Astrocyte (in vitro differentiated cells and primary cell): ENCODE data around the gene OXSR1. TPM values are rescaled to one million over a fixed set of nuclear protein-coding genes. Genes with fewer than 3 reads are reported as not detected.

ENCODE experiments used
- DNase-seq: peaks from one replicate; pipeline ENCODE4 v3.0.0-alpha.2; 2010; ENCODE audit warnings: low read depth
- FAIRE-seq: peaks from 2 replicates; lab custom pipeline; 2011; peaks lifted over from hg19 to GRCh38; lab: Jason Lieb, UNC
- H2AFZ ChIP-seq: 2 replicates; pipeline ENCODE4 v1.6.0; 2012; ENCODE audit warnings: low read depth, low read length, inconsistent platforms
- H3K27ac ChIP-seq: 2 replicates; pipeline ENCODE4 v1.5.1; 2011; ENCODE audit warnings: low read depth, low read length, inconsistent platforms
- H3K27me3 ChIP-seq: 2 replicates; pipeline ENCODE4 v1.6.0; 2011; ENCODE audit warnings: low read length, inconsistent platforms; ENCODE audit not compliant: insufficient read depth
- H3K36me3 ChIP-seq: 2 replicates; pipeline ENCODE4 v1.5.1; 2011; ENCODE audit warnings: low read length, inconsistent platforms; ENCODE audit not compliant: insufficient read depth
- H3K4me1 ChIP-seq: 2 replicates; pipeline ENCODE4 v1.5.1; 2011; ENCODE audit warnings: low read length, inconsistent platforms; ENCODE audit not compliant: insufficient read depth
- H3K4me2 ChIP-seq: 2 replicates; pipeline ENCODE4 v1.6.0; 2012; ENCODE audit warnings: low read length, inconsistent platforms
- H3K4me3 ChIP-seq: 2 replicates; pipeline ENCODE4 v1.5.1; 2011; ENCODE audit warnings: low read depth, mild to moderate bottlenecking, low read length, inconsistent platforms; ENCODE audit not compliant: insufficient read depth
- H3K79me2 ChIP-seq: 2 replicates; pipeline ENCODE4 v1.6.0; 2012; ENCODE audit warnings: mild to moderate bottlenecking, low read length, inconsistent platforms; ENCODE audit not compliant: insufficient read depth
- H3K9ac ChIP-seq: 2 replicates; pipeline ENCODE4 v1.6.0; 2012; ENCODE audit warnings: mild to moderate bottlenecking, low read length, inconsistent platforms
- H3K9me3 ChIP-seq: 2 replicates; pipeline ENCODE4 v1.5.1; 2012; ENCODE audit warnings: low read depth, mild to moderate bottlenecking, low read length, inconsistent platforms; ENCODE audit not compliant: insufficient read depth
- H4K20me1 ChIP-seq: 2 replicates; pipeline ENCODE4 v1.6.0; 2012; ENCODE audit warnings: low read length, inconsistent platforms; ENCODE audit not compliant: insufficient read depth
- H3K27ac Mint-ChIP-seq: one replicate; pipeline ENCODE4 v1.8.0; 2021; ENCODE audit warnings: mild to moderate bottlenecking, mixed read lengths; ENCODE audit not compliant: unreplicated experiment
- H3K27me3 Mint-ChIP-seq: one replicate; pipeline ENCODE4 v1.8.0; 2021; ENCODE audit warnings: low read depth, mixed read lengths; ENCODE audit not compliant: unreplicated experiment
- H3K36me3 Mint-ChIP-seq: one replicate; pipeline ENCODE4 v1.8.0; 2021; ENCODE audit warnings: low read depth, mixed read lengths; ENCODE audit not compliant: unreplicated experiment
- H3K4me1 Mint-ChIP-seq: one replicate; pipeline ENCODE4 v1.8.0; 2021; ENCODE audit warnings: low read depth, mixed read lengths; ENCODE audit not compliant: unreplicated experiment
- H3K4me3 Mint-ChIP-seq: one replicate; pipeline ENCODE4 v1.8.0; 2021; ENCODE audit warnings: mild to moderate bottlenecking, moderate library complexity, mixed read lengths; ENCODE audit not compliant: unreplicated experiment
- H3K9me3 Mint-ChIP-seq: one replicate; pipeline ENCODE4 v1.8.0; 2021; ENCODE audit warnings: mild to moderate bottlenecking, mixed read lengths; ENCODE audit not compliant: unreplicated experiment
- EZH2 ChIP-seq: IDR thresholded peaks from 2 replicates; pipeline ENCODE4 v1.6.1; 2012; ENCODE audit warnings: mild to moderate bottlenecking, low read length, inconsistent platforms; ENCODE audit not compliant: insufficient read depth
- total RNA-seq: library from RNA; stranded (reverse); gene quantifications from 2 replicates; pipeline ENCODE4 v1.2.1, GENCODE V29; 2021
- TF ChIP-seq, protein P1 (sequence below): IDR thresholded peaks from 2 replicates; pipeline ENCODE4 v1.5.1; 2011; ENCODE audit warnings: low read depth, mild to moderate bottlenecking, inconsistent platforms, low read length, moderate library complexity; ENCODE audit not compliant: insufficient read depth

Gene OXSR1
- total RNA-seq, 1 donor from 2014 or later: 83.1 TPM

DNA sequence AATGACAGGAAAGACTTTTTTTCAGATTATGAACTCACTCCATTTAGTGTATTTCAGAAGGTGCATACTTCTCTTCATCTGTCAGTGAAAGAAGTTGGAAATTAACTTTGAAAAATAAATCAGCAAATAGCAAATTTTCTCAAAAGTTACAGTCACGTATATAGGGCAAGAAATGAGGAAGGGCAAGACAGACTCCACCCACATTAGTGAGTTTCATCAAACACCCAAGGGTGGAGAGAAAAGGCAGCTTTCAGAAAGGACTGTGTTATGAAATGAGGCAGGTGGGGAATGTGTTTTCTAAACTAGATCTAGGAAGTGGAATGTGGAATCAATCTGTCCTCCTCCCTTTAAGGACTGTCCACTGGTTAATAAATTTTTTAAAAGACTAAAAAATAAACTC, 103.2 kb downstream of the OXSR1 start:
- H3K27ac Mint-ChIP-seq: no peak overlapping the region
- no peaks in the 10 kb centered on the region for H3K9me3 Mint-ChIP-seq
- Histone ChIP-seq H4K20me1 (peaks cover 10% of the 10 kb centered on the region), H3K4me2 (no peak overlapping the region), H3K4me3 (no peak overlapping the region), H2AFZ (no peak overlapping the region), H3K27ac (no peak overlapping the region), H3K9ac (no peak overlapping the region), H3K9me3 (no peaks in the 10 kb centered on the region), H3K79me2 (no peaks in the 10 kb centered on the region), H3K27me3 (no peaks in the 10 kb centered on the region), H3K4me1 (no peaks in the 10 kb centered on the region), H3K36me3 (no peaks in the 10 kb centered on the region)
- H3K4me1 Mint-ChIP-seq: peaks cover 19% of the 10 kb centered on the region
- no peaks in the 10 kb centered on the region for H3K27me3 Mint-ChIP-seq
- no peak for FAIRE-seq
- no peak for DNase-seq
- H3K36me3 Mint-ChIP-seq: peaks cover 35% of the 10 kb centered on the region
- no peak overlapping the region for H3K4me3 Mint-ChIP-seq
- TF ChIP-seq, protein P1, sequence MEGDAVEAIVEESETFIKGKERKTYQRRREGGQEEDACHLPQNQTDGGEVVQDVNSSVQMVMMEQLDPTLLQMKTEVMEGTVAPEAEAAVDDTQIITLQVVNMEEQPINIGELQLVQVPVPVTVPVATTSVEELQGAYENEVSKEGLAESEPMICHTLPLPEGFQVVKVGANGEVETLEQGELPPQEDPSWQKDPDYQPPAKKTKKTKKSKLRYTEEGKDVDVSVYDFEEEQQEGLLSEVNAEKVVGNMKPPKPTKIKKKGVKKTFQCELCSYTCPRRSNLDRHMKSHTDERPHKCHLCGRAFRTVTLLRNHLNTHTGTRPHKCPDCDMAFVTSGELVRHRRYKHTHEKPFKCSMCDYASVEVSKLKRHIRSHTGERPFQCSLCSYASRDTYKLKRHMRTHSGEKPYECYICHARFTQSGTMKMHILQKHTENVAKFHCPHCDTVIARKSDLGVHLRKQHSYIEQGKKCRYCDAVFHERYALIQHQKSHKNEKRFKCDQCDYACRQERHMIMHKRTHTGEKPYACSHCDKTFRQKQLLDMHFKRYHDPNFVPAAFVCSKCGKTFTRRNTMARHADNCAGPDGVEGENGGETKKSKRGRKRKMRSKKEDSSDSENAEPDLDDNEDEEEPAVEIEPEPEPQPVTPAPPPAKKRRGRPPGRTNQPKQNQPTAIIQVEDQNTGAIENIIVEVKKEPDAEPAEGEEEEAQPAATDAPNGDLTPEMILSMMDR: no peak
- TF ChIP-seq EZH2: no peak

DNA sequence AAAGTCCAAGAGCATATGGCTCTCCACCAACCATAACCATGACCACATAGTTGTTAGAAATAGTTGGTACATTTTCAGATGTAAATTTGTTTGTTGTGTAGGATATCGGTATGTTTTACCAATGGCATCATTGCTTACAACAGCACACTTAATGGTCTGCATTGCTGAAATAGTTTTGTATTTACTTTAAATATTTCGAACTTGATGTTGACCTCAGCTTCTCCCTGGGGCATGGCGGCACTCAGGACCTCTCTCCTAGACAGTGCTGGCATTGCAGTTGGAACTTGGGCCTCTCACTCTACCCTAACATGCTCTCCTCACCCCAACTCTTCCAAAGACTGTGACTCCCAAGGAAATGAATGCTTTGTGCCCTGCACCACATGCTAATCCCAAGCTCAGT, 105.3 kb downstream of the OXSR1 start:
- TF ChIP-seq EZH2: no peak
- TF ChIP-seq, protein P1: no peak
- Histone ChIP-seq H4K20me1 (no peaks in the 10 kb centered on the region), H3K4me1 (no peaks in the 10 kb centered on the region), H2AFZ (no peak overlapping the region), H3K4me3 (no peak overlapping the region), H3K9ac (no peak overlapping the region), H3K9me3 (no peaks in the 10 kb centered on the region), H3K4me2 (no peak overlapping the region), H3K79me2 (no peaks in the 10 kb centered on the region), H3K27ac (no peak overlapping the region), H3K36me3 (no peaks in the 10 kb centered on the region), H3K27me3 (no peaks in the 10 kb centered on the region)
- Mint-ChIP-seq H3K4me3 (no peak overlapping the region), H3K36me3 (peaks cover 41% of the 10 kb centered on the region), H3K4me1 (peaks cover 4% of the 10 kb centered on the region), H3K27me3 (no peaks in the 10 kb centered on the region), H3K9me3 (no peaks in the 10 kb centered on the region), H3K27ac (no peak overlapping the region)
- DNase-seq (no peak), FAIRE-seq (no peak)

DNA sequence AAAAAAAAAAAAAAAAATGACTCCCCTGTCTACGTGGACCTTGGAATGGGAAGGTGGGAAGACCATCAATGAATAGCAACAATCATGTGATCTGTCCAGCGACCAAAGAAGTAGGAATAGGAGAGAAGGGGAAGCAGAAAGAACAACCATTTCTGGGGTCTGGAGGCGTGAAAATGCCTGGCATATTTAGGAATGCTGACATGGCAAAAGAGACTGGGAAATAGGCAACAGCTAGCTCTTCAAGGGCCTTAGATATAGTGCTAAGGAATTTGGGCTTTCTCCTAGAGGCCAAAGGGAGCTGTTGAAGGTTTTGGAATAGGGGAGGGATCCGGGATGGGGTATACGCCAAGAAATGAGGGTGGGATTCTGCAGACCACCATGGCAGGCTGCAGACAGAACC, 106.2 kb downstream of the OXSR1 start:
- no peaks in the 10 kb centered on the region for H3K27me3 Mint-ChIP-seq
- no peak overlapping the region for H3K9ac ChIP-seq
- FAIRE-seq (no peak), DNase-seq (no peak)
- no peaks in the 10 kb centered on the region for H3K36me3 ChIP-seq
- no peaks in the 10 kb centered on the region for H3K79me2 ChIP-seq
- H3K4me3 ChIP-seq: no peak overlapping the region
- H3K36me3 Mint-ChIP-seq: peaks cover 41% of the 10 kb centered on the region
- H3K4me3 Mint-ChIP-seq: no peak overlapping the region
- no peaks in the 10 kb centered on the region for H3K9me3 ChIP-seq
- TF ChIP-seq, protein P1: no peak
- TF ChIP-seq EZH2: no peak
- peaks cover 3% of the 10 kb centered on the region for H3K9me3 Mint-ChIP-seq
- peaks cover 4% of the 10 kb centered on the region for H3K4me1 Mint-ChIP-seq
- no peaks in the 10 kb centered on the region for H4K20me1 ChIP-seq
- H3K4me1 ChIP-seq: no peaks in the 10 kb centered on the region
- no peak overlapping the region for H2AFZ ChIP-seq
- no peak overlapping the region for H3K27ac Mint-ChIP-seq
- no peaks in the 10 kb centered on the region for H3K27me3 ChIP-seq
- no peak overlapping the region for H3K27ac ChIP-seq
- no peak overlapping the region for H3K4me2 ChIP-seq
